Hepatic stellate cell (primary cell): ENCODE measurements around the gene ECPAS.
"Not testable (repeated sequence)": the region's sequence is repeated elsewhere in the genome, so short reads cannot be mapped to it uniquely, and the experiment has no call there.

Experiments
- DNase-seq: peaks from one replicate; pipeline ENCODE4 v3.0.0; 2011; ENCODE audit warnings: low spot score

ECPAS gene

DNA sequence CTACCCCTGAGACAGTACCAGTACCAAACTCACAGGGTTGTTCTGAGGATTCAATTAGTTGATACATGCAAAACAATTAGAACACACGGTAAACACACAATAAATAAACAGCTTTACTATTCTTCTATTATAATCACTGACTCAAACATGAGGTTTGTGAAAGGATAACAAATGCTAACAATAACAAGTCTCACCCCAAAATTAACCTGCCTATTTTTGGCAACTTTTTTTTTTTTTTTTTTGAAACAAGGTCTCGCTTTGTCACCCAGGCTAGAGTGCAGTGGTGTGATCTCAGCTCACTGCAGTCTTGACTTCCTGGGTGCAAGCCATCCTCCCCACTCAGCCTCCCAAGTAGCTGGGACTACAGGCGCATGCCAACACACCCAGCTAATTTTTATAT, 6.5 kb downstream of the ECPAS start:
- DNase-seq, result no peak

DNA sequence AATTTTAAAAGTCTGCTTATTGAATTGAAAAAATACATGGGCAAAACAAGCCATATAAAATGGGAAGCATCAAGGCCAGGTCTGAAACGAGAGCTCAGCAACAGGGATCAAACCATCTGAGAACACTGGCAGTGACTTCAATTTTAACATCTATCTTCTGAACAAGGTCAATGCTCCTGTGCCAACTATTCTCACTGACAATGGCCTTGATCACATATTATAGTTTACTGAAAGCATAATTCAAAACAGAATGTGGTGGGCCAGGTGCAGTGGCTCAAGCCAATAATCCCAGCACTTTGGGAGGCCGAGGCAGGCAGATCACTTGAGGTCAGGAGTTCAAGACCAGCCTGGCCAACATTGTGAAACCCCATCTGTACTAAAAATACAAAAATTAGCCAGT, 9.0 kb downstream of the ECPAS start:
- DNase-seq, result no peak

DNA sequence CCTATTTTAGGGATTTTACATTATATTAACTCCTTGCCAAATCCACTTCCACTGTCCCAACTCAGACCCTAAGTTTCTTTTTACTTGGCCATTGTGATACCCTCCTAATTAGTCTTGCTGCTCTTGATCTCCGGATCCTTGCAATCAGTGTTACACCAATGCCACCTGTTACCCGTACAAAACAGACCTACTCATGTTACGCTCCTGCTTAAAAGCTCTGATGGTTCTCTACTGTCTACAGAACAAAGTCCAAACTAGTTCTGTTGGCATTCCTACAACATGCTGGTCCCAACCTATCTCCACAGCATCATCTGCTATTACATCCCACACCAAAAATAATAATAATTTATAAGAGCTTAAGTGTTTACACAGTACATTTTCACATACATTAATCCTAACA, 9.8 kb downstream of the ECPAS start:
- no peak for DNase-seq

DNA sequence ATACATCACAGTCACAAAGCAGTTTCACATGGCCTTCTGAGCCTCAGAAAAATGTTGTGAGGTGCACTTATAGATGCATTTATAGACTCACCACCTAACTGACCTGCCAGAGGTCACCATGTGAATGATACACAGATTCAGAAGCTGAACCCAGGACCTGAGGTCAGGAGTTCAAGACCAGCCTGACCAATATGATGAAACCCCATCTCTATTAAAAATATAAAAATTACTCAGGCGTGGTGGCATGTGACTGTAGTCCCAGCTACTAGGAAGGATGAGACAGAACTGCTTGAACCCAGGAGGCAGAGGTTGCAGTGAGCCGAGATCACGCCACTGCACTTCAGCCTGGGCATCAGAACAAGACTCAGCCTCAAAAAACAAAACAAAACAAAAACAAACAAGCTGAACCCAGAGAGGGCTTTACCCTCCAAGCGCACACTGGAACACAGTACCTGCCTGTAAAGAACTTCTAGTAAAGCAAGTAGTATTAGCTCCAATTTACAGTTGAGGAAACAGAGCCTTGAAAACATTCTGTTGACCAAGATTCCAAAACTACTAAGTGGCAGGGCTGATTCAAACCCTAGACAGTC, 16.3 kb downstream of the ECPAS start:
- DNase-seq, result no peak

DNA sequence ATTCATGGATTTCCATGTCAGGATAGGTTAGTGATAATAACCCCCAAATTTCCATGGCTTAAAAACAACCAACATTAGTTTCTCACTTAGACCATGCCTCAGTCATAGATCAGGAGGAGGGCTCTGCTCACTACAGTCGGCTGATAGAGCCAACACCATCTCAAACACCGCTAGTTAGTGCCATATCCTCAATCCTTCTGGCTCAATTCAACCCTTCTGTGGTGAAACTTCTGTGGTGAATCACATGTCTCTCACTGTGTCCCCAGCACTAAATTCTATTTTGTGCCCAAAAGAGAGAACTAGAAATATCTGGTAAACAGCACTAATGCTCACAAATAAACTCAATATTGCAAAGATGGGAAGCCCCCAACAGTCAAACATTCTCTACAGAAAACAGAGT, 21.1 kb downstream of the ECPAS start:
- DNase-seq, result no peak

DNA sequence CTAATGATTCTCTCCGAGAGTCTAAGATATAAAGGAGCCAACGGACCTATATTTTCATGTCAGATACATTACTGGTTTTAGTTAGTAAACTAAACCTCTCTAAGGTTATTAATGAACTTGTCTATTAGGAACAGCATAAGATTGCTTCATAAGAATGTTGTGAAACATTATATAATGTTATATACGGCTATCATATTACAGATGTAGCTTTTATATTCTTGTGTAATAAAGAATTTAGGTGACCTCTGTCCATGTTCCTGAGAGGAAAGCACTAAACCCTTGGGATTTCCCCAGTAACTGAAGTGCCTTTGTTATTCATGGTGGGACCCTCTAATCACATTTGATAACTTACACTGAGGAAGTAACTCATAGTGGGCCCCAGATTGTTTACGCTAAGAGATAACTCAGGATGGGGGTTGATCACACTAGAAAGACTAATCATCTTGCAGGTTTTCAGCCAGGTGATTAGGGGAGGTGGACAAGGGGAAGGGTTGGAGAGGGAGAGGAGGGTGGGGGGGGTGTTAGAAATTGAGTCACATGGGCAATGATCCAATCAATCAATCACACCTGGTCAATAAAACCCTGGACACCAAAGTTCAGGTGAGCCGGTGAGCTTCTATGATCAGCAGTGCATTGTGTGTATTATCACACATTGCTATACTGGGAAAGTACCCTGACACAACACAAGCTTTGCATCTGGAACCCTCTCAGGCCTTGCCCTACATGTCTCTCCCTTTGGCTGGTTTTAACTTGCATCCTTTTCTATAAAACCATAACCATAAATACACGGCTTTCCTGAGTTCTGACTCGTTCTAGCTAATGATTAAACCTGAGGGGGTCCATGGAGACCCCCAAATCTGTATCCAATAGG, 25.8 kb downstream of the ECPAS start:
- DNase-seq, result no peak

DNA sequence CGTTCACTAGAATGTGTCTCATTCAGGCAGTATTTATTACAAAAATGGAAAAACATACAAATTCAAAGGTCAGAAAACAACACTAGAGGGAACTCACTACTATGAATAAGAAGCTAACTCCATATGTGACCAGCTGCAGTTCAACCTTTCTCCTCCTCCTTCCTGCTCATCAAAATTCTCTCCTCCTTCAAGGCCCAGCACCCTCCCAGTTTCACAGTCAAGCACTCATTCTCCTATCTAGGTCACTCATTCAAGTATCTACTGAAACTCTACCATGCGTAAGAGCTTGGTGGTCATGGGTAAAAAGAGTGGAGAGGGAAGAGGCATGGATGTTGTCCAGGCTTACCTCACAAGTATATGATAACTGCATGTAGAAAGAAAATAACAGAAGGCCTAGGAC, 27.7 kb downstream of the ECPAS start:
- no peak for DNase-seq

DNA sequence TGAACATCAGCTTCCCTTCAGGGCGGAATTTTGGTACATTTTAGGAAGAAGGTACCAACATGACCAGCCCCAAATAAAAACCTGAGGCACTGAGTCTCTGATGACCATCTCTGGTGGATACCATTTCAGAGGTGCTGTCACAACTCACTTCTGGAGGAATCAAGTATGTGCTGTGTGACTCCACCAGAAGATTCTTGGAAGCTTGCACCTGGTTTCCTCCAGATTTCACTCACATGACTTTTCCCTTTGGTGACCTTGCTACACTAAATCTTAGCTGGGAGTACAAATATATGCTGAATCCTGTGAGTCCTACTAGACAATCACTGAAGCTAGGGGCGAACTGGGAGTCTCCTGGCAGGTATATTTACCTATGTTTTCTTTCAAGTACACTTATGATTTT, 28.5 kb downstream of the ECPAS start:
- no peak for DNase-seq

DNA sequence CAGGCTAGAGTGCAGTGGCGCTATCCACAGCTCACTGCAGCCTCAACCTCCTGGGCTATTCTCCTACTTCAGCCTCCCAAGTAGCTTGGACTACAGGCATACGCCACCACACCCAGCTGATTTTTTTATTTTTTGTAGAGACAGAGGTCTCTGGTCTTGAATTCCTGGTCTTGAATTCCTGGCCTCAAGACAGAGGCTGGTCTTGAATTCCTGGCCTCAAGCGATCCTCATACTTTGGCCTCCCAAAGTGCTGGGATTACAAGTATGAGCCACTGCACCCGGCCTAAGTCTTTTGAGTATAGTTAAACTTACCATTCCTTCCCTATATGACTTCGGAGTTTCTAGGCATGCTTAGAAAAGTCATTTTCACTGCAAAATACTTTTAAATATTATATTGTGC, 29.4 kb downstream of the ECPAS start:
- DNase-seq, result no peak

DNA sequence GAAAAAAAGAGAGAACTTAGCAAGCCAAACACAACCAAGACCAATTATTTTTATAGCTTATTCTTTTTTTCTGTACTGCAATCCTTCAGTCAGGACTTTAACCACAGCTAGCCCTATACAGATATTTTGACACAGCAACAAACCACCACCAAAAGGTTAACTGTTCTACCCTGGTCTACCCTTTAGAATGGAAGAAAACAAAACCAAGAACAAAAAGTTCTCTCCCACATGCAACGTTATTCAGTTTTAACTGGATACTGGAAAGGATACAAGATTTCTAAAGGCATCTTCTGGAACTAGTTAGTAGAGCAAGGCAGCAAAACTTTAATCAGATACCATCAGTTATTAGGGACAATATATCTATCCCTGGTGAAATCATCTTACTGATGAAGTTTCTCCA, 32.6 kb downstream of the ECPAS start:
- DNase-seq, result no peak

DNA sequence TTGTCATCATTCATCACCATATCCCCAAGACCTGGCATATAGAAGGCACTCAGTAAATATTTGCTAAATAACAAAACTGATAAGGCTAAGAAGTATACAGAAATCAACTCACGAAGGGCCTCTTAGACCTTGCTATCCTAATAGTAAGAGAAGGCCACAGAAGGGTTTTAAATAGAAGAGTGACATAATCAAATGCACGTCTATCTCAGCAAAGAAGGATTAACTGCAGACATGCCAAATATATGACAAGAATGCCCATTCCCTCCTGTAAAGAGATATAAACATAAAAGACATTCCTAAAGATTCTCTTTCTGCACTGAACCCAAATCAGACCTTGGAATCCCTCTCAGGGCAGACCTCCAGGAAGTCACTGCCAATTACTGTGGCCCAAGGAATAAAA, 34.1 kb downstream of the ECPAS start:
- no peak for DNase-seq

DNA sequence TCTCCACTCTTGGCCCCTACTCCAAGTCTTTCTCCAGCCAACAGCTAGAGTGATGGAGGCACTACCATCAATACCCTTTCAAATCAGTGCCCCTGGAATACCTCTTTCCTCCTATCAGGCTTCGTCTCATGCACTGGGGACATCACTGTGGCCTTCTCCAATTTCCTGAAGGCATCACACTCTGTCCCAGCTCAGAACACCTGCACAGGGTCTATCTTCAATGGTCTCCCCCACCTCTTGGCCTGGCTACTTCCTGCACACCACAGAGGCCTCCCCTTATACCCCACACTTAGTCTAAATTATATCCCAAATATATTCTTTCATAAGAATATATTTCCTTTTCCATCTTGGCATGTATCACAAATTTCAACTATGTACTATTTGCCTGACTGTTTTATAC, 34.5 kb downstream of the ECPAS start:
- no peak for DNase-seq

DNA sequence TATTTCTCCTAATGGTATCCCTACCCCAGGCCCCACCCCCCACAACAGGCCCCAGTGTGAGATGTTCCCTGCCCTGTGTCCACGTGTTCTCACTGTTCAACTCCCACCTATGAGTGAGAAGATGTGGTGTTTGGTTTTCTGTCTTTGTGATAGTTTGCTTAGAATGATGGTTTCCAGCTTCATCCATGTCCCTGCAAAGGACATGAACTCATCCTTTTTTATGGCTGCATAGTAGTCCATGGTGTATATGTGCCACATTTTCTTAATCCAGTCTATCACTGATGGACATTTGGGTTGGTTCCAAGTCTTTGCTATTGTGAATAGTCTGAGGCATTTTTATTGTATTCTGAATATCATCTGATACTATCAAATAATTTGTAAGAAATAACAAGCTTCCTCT, 38.4 kb downstream of the ECPAS start:
- DNase-seq, result not testable (repeated sequence)

DNA sequence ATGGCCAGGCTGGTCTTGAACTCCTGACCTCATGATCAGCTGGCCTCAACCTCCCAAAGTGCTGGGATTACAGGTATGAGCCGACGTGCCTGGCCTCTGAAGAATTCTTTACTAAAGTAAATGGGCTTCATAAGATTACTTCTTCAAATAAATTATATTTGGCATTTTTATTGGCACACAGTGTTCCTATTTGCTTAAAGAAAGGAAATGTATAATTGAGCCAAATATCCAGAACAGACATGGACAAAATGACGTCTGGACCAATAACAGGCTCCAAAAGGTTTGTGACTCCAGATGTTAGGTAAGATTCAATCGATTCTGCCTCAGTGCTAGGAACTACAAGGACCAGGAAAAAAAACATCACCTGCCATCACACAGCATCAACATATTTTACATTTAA, 40.7 kb downstream of the ECPAS start:
- DNase-seq, result no peak

DNA sequence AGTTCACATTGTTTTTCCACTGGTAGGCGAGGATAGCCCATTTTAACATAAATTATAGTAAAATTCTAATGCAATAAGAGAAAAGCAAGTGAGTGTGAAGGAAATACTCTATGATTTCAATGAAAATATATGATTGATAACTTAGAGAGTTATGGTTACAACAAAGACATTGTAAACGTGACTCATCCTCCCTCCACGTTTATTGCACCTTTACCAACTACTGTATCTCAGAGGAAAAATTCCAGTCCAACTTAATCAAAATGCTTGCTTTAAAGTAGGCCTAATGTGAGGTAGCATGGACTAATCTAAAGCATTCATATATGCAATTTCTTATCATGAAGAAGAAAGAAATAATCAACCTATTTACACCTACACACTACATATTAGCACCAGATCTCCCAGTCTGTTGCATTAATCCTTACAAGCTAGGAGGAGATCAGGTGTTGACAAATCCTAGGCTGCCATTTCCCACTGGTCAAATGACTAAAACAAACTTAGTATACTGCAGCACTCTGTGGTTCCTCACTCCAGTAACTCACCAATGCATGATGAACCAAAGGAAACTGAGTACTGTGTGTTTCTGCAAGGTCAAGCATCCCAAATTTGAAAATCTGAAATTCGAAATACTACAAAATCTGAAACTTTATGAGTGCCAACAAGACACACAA, 41.7 kb downstream of the ECPAS start:
- no peak for DNase-seq

DNA sequence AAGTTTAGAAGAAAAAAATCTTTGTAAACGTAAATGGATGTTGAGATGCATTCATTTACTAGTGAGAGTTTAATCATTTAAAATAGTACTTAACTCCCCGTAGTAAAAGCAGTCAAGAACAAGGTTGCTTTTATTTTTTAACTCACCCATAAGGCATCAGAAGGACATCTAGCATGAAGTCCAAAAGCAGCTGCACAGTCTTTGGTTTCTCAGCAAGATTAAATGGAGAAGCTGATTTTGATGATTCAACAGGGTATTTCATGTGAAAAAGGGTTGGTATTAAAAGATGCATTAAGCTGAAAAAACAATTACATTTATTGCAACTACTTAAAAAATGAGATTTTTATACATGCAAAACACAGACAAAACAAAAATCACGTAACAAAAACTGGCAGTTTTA, 44.0 kb downstream of the ECPAS start:
- DNase-seq, result no peak

DNA sequence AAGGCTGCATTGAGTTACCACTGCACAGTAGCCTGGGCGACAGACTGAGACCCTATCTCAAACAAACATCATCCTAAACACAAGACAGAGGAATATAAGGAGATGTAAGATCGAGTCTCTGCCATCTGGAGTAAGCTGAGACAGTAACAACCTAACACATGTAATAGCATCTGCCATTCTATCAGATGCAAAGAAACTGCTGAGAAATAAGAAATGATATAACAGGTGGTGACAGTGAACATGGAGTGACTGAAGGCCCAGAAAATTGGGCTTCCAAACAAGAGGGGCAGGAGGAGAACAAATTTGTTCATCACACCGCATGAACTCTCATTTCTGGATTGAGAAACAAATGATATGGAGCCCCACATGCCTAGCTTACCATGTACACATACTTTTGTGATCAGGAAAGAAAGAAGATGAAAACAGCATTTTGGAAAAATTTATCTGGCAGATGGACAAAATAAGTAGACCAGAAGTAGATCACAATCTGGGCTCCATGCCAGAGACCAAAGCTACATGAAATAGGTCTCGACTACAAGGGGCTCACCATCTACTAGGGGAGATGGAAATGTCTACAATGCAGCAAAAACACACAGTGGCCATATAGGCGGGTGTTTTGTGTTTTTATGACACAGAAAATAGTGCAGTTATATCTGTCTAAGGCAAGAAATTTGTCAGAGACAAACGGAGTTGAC, 45.5 kb downstream of the ECPAS start:
- DNase-seq, result no peak

DNA sequence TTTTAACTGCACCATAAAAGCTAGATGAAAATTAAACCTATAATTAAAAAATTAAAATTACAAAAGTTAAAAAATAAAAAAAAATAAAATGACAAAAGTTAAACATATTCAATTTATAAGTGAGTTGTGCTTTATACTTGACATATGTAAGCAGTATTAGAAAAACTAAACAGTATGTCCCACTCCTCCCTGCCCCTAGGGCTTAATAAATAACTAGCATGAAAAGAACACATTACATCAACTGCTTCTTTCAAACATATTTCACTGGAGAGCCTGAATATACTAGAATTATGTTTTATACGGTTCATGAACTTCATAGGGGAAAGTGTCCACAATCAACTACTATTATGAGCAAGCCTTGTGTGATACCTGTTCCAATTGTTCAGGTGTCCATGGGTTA, 47.6 kb downstream of the ECPAS start:
- no peak for DNase-seq

DNA sequence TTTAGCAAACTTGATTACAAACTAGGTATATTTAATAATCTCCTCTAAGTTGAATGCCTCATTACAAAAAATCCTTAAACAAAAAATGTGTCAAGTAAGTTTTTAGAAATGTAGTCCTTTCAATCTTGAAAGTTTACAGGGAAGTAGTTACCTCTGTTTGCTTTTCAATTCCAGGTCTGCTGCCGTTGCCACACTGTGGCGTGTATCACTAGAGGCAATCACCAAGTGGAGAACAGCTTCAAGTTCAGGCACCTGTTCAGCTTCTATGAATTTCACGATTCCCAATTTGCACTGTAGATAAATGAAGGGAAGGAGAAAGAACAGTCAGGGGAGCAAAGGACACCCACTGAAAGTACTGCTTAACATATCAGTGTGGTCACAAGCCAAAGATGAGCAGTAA, 51.1 kb downstream of the ECPAS start:
- no peak for DNase-seq

DNA sequence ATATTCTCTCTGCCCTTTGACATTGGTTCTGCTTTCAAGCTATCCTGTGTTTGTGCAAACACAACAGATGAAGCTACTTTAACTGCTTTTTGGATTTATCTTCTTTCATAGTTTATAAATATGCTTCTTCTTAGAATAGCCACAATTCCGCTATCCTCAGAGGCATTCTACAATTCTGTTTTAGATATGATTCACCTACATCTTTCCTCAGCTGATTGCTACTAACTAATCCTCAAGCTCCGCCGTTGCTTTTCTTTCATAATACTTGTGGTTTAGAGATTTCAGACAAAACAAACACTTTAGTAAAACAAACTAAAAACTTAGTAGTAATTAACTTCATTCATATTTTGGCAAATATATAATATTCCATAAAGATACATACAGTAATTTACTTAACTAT, 52.5 kb downstream of the ECPAS start:
- no peak for DNase-seq

DNA sequence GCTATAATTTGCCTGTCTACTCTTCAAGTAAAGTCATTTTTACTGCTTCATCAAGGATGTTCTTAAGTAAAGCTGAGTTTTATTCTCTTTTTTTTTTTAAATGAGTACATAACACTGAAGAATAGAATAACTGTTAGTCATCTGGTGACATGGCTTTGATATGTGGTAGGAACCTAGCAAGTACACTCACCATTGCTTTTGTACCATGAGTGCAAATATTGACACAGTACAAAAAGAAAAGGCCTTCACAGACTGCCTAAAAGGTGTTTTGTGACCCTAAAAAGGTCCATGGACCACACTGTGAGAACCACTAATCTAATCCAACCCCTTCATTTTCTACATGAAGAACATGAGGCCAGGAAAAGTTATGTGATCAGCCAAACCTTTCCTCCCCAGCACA, 55.0 kb downstream of the ECPAS start:
- DNase-seq, result no peak

DNA sequence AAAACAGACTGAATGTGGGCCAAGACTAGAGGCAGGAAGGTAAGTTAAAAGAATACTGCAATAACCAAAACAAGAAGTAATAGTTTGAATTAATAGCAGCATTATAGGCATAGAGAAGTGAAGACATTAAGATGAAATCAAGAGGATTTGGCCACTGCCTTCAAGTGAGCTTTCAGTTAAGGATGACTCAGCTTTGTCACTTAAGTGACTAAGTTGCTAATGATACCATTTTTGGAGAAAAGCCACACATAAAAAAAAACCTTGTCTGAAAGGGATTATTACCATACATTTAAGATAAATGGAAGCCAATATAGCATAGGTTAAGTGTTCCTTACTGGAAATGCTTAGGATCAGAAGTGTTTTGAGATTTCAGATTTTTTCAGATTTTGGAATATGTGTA, 57.0 kb downstream of the ECPAS start:
- peak; percentile 11 for DNase-seq

DNA sequence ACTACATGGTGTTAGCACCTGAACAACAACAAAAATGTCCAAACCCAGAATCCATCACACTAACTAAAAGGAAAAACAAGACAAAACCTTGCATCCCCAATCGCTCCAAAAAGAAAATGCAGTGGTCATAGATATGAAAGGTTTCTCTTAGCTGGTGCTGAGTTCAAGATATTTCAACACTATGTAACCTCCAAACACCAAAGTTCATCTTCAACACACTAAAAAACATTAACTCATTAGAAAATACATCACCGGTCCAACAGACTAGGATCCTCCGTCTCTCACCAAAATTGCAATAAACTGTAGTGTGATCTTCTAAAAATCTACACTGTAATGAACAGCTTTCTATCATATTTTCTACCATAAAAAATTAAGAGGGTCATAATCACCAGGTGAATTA, 60.8 kb downstream of the ECPAS start:
- DNase-seq, result no peak
